GM21737 (cell line): ENCODE data around the gene OR4C12.
"Not testable (repeated sequence)": the region's sequence is repeated elsewhere in the genome, so short reads cannot be mapped to it uniquely, and the experiment has no call there.

Experiments
- ATAC-seq: cut with Tn5 transposase; IDR thresholded peaks from one replicate; pipeline ENCODE4 v1.9.1; 2021; ENCODE audit warnings: mild to moderate bottlenecking, moderate library complexity; ENCODE audit not compliant: unreplicated experiment

Gene OR4C12

GRCh38 chr11:49982435-49982834 is at the start of gene OR4C12:
TSS of gene OR4C12 (minus strand) at chr11:49982535. CDS start at chr11:49982501, 34 bp downstream.
- not testable (repeated sequence) for ATAC-seq

GRCh38 chr11:50030193-50030592 is 47.9 kb upstream of the OR4C12 start:
- no peak for ATAC-seq

DNA sequence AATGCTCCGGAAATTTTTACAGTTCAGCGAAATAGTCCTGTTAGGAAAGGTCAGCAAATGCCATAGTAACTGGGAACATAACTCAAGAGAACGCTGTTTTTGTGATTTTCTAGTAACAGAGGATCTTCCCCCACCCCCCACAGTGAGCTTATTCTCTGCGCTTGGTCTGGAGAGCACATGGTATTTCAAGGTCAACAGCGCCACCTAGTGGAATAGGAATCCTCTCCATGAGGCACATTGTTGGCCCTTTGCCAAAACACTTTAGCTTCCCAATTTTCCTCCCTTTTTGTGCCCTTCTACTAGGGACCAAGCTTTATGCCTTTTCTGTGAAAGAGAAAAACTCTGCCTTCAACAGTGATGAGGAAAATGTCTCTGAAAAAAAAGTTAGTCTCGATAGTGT is 13.2 kb upstream of the OR4C12 start:
- ATAC-seq: no peak

- ATAC-seq: not testable (repeated sequence)
Observed at GRCh38 chr11:49973439-49973838, 8.9 kb downstream of the OR4C12 start.

- ATAC-seq: no peak
Observed at GRCh38 chr11:49952091-49952490, 30.2 kb downstream of the OR4C12 start, which contains the start of gene OR4C13. TSS of gene OR4C13 (plus strand) at chr11:49952391. CDS start at chr11:49952423, 32 bp downstream.

GRCh38 chr11:49948701-49949100 is 33.6 kb downstream of the OR4C12 start:
- not testable (repeated sequence) for ATAC-seq
